Smooth muscle cell (in vitro differentiated cells): ENCODE results near the gene TMSB4X. TPM values are rescaled to one million over a fixed set of nuclear protein-coding genes. Genes with fewer than 3 reads are reported as not detected.

ENCODE experiments used
- DNase-seq: peaks from one replicate; lab custom pipeline; 2025; ENCODE audit not compliant: unreplicated experiment; lab: John Stamatoyannopoulos, UW
- H2AFZ ChIP-seq: fragments of 200-600 bp; sonication (generic); 2 replicates; pipeline ENCODE4 v1.6.0; 2016; ENCODE audit warnings: antibody characterized with exemption, low read depth, mild to moderate bottlenecking
- H3F3A ChIP-seq: fragments of 200-600 bp; sonication (generic); 2 replicates; pipeline ENCODE4 v1.6.0; 2017; ENCODE audit warnings: antibody characterized with exemption, low read depth
- H3K27ac ChIP-seq: fragments of 200-600 bp; sonication (generic); 2 replicates; pipeline ENCODE4 v1.5.1; 2016; ENCODE audit warnings: low read depth, mild to moderate bottlenecking
- H3K27me3 ChIP-seq: fragments of 200-600 bp; sonication (generic); 2 replicates; pipeline ENCODE4 v1.6.1; 2016; ENCODE audit warnings: low read depth, mild to moderate bottlenecking
- H3K36me3 ChIP-seq: fragments of 200-600 bp; sonication (generic); 2 replicates; pipeline ENCODE4 v1.5.1; 2016; ENCODE audit warnings: low read depth
- H3K4me1 ChIP-seq: fragments of 200-600 bp; sonication (generic); 2 replicates; pipeline ENCODE4 v1.5.1; 2016; ENCODE audit warnings: low read depth
- H3K4me2 ChIP-seq: fragments of 200-600 bp; sonication (generic); 2 replicates; pipeline ENCODE4 v1.6.0; 2016; ENCODE audit warnings: mild to moderate bottlenecking
- H3K4me3 ChIP-seq: fragments of 200-600 bp; sonication (generic); 2 replicates; pipeline ENCODE4 v1.5.1; 2016; ENCODE audit warnings: mild to moderate bottlenecking
- H3K79me2 ChIP-seq: fragments of 200-600 bp; sonication (generic); 2 replicates; pipeline ENCODE4 v1.6.0; 2016; ENCODE audit warnings: low read depth, mild to moderate bottlenecking
- H3K9ac ChIP-seq: fragments of 200-600 bp; sonication (generic); 2 replicates; pipeline ENCODE4 v1.6.0; 2016; ENCODE audit warnings: low read depth
- H3K9me3 ChIP-seq: fragments of 200-600 bp; sonication (generic); replicated peaks from 2 replicates; pipeline ENCODE4 v1.5.1; 2016; ENCODE audit warnings: low read depth
- H4K20me1 ChIP-seq: fragments of 200-600 bp; sonication (generic); 2 replicates; pipeline ENCODE4 v1.6.0; 2016; ENCODE audit warnings: low read depth
- WGBS: methylation state at CpG from one replicate; pipeline ENCODE4 v1.1.7; 2016; ENCODE audit warnings: low lambda C conversion rate; 5-methylcytosine and 5-hydroxymethylcytosine counted together
- polyA plus RNA-seq: library from polyadenylated mRNA; unstranded; fragments of >200 nt; fragmentation: Nextera tagmentation; extraction: Ambion mirVana; gene quantifications from 2 replicates; pipeline ENCODE4 v1.2.1, GENCODE V29; 2016
- total RNA-seq: library from RNA; depleted of rRNA; stranded (reverse); fragments of >200 nt; gene quantifications from 2 replicates; pipeline ENCODE4 v1.2.3, GENCODE V29; 2014
- TF ChIP-seq, protein P1 (sequence below): fragments of 200-600 bp; sonication (generic); IDR thresholded peaks from 2 replicates; pipeline ENCODE4 v1.5.1; 2017; ENCODE audit warnings: borderline replicate concordance, mild to moderate bottlenecking, antibody characterized with exemption; ENCODE audit not compliant: insufficient read depth, poor library complexity, severe bottlenecking

The TMSB4X gene
- total and polyA plus RNA-seq, 2 experiments from 2014 or later, result 9,721 to 12,637 TPM

DNA sequence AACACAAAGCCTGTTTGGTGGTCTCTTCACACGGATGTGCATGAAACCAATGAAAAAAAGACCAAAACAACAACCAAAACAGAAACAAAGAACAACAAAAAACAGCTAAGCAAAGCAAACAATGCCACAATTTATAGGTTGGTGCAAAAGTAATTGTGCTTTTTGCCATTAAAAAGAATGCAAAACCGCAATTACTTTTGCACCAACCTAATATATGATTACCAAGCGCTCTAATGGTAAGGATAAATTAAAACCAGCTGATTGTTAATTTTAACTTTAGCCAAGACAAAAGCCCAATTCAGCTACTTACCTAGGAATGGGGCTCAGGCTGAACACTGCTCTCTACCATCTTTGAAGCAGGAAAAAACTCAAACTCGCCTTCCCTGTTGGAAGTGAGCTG, 29.4 kb upstream of the TMSB4X start:
- Histone ChIP-seq H3K27ac (no peak overlapping the region), H3K36me3 (no peaks in the 10 kb centered on the region), H3K9ac (no peak overlapping the region), H3K9me3 (no peaks in the 10 kb centered on the region), H4K20me1 (no peaks in the 10 kb centered on the region), H3K4me3 (no peak overlapping the region), H2AFZ (no peak overlapping the region), H3K4me2 (no peak overlapping the region), H3K27me3 (no peaks in the 10 kb centered on the region), H3F3A (peaks cover 17% of the 10 kb centered on the region), H3K4me1 (peaks cover 37% of the 10 kb centered on the region), H3K79me2 (no peaks in the 10 kb centered on the region)
- DNase-seq, result no peak
- 84% methylated on average over 4 of the region's 4 CpGs for WGBS
- TF ChIP-seq, protein P1, sequence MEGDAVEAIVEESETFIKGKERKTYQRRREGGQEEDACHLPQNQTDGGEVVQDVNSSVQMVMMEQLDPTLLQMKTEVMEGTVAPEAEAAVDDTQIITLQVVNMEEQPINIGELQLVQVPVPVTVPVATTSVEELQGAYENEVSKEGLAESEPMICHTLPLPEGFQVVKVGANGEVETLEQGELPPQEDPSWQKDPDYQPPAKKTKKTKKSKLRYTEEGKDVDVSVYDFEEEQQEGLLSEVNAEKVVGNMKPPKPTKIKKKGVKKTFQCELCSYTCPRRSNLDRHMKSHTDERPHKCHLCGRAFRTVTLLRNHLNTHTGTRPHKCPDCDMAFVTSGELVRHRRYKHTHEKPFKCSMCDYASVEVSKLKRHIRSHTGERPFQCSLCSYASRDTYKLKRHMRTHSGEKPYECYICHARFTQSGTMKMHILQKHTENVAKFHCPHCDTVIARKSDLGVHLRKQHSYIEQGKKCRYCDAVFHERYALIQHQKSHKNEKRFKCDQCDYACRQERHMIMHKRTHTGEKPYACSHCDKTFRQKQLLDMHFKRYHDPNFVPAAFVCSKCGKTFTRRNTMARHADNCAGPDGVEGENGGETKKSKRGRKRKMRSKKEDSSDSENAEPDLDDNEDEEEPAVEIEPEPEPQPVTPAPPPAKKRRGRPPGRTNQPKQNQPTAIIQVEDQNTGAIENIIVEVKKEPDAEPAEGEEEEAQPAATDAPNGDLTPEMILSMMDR, result no peak

DNA sequence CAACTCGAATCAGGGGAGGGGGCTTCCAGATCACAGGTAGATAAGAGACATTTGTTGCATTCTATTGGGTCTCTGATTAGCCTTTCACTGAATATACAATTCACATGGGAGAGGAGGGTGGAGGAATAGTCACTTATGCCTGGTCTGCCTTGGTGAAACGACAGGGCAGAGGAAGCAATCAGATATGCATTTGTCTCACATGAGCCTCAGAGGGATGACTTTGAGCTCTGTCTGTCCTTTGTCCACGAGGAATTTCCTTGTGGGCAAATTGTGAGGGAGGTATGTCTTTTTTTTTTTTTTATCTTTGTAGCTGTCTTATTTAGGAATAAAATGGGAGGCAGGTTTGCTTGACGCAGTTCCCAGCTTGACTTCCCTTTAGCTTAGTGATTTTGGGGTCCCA, 28.5 kb upstream of the TMSB4X start:
- H3K4me2 ChIP-seq, result peak overlapping the region; percentile 49
- H3K9me3 ChIP-seq, result no peaks in the 10 kb centered on the region
- peaks cover 25% of the 10 kb centered on the region for H3F3A ChIP-seq
- H4K20me1 ChIP-seq, result no peaks in the 10 kb centered on the region
- H3K9ac ChIP-seq, result peak overlapping the region; percentile 86
- H3K27ac ChIP-seq, result peak overlapping the region; percentile 98
- TF ChIP-seq, protein P1, result no peak
- peak overlapping the region; percentile 26 for H2AFZ ChIP-seq
- no peak overlapping the region for H3K4me3 ChIP-seq
- no peaks in the 10 kb centered on the region for H3K79me2 ChIP-seq
- H3K36me3 ChIP-seq, result no peaks in the 10 kb centered on the region
- 23% methylated on average over 4 of the region's 4 CpGs for WGBS
- H3K27me3 ChIP-seq, result no peaks in the 10 kb centered on the region
- DNase-seq, result no peak
- H3K4me1 ChIP-seq, result peaks cover 39% of the 10 kb centered on the region

DNA sequence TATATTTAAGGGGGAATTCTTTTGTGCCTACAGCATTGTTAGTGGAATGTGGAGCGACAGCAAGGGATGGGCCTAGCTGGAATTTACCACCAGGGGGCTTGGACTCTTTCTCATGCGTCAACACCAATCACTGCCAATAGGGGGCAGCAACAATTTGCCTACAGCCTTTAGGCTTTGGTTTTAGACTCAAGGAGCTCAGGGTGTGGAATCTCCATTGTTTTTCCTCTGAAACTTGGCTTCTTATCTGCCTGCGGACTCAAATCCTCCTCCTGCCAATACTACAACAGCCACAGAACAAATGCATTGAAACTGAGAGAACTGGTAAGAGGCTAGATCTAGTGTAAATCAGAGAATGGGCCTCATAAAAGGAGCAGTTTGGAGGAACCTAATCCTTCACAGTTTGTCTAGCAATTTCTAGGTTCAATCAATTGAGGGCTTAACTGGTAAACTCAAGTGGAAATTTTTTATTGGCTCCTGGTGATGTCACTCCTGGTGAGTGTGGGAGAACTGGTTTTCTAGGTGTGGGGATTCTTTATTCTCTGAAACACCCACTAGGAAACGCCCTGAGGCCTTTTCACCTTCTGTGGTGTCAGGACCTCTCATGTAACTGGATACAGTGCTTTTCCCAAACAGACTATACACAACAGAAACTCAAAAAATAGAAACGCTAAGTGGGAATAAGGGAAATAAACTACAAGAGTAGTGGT, 27.9 kb upstream of the TMSB4X start:
- Histone ChIP-seq H3F3A (peaks cover 30% of the 10 kb centered on the region), H3K36me3 (no peaks in the 10 kb centered on the region), H2AFZ (peak overlapping the region; percentile 70), H3K27me3 (no peaks in the 10 kb centered on the region), H3K4me1 (peaks cover 39% of the 10 kb centered on the region), H3K4me2 (peak overlapping the region; percentile 61), H4K20me1 (no peaks in the 10 kb centered on the region), H3K9me3 (no peaks in the 10 kb centered on the region), H3K4me3 (no peak overlapping the region), H3K79me2 (no peaks in the 10 kb centered on the region), H3K27ac (peak overlapping the region; percentile 98), H3K9ac (peak overlapping the region; percentile 86)
- DNase-seq, result peak; percentile 32
- TF ChIP-seq, protein P1, result peak; percentile 99
- WGBS, result 32% methylated on average over 5 of the region's 5 CpGs
